ENCODE data around the gene DBN1.

DNA sequence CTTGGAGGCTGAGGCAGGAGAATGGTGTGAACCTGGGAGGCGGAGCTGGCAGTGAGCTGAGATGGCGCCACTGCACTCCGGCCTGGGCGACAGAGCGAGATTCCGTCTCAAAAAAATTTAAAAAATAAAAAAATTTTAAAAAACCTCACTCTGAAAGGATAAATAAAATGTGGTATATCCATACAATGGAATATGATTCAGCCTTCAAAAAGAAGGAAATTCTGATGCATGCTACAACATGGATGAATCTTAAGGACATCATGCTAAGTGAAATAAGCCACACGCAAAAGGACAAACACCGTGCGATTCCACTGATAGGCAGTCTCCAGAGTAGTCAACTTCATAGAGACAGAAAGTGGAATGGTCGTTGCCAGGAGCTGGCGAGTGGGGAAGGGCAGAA, 8.4 kb downstream of the DBN1 start:
- TF ChIP-seq, protein P1, sequence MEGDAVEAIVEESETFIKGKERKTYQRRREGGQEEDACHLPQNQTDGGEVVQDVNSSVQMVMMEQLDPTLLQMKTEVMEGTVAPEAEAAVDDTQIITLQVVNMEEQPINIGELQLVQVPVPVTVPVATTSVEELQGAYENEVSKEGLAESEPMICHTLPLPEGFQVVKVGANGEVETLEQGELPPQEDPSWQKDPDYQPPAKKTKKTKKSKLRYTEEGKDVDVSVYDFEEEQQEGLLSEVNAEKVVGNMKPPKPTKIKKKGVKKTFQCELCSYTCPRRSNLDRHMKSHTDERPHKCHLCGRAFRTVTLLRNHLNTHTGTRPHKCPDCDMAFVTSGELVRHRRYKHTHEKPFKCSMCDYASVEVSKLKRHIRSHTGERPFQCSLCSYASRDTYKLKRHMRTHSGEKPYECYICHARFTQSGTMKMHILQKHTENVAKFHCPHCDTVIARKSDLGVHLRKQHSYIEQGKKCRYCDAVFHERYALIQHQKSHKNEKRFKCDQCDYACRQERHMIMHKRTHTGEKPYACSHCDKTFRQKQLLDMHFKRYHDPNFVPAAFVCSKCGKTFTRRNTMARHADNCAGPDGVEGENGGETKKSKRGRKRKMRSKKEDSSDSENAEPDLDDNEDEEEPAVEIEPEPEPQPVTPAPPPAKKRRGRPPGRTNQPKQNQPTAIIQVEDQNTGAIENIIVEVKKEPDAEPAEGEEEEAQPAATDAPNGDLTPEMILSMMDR (conservative IDR thresholded peaks at IDR 0.05; ENCODE audit: low read depth, low read length), result no peak
- TF ChIP-seq EZH2 (IDR thresholded peaks at IDR 0.05; ENCODE audit: borderline replicate concordance, low read depth, low read length, poor library complexity, severe bottlenecking), result no peak

Measured in A673 (cell line).